HG03460 (cell line): Measurements from ENCODE around the gene LUZP2.

ENCODE experiments used
- ATAC-seq: cut with Tn5 transposase; IDR thresholded peaks from one replicate; pipeline ENCODE4 v1.9.1; 2021; ENCODE audit not compliant: unreplicated experiment

Gene LUZP2

DNA sequence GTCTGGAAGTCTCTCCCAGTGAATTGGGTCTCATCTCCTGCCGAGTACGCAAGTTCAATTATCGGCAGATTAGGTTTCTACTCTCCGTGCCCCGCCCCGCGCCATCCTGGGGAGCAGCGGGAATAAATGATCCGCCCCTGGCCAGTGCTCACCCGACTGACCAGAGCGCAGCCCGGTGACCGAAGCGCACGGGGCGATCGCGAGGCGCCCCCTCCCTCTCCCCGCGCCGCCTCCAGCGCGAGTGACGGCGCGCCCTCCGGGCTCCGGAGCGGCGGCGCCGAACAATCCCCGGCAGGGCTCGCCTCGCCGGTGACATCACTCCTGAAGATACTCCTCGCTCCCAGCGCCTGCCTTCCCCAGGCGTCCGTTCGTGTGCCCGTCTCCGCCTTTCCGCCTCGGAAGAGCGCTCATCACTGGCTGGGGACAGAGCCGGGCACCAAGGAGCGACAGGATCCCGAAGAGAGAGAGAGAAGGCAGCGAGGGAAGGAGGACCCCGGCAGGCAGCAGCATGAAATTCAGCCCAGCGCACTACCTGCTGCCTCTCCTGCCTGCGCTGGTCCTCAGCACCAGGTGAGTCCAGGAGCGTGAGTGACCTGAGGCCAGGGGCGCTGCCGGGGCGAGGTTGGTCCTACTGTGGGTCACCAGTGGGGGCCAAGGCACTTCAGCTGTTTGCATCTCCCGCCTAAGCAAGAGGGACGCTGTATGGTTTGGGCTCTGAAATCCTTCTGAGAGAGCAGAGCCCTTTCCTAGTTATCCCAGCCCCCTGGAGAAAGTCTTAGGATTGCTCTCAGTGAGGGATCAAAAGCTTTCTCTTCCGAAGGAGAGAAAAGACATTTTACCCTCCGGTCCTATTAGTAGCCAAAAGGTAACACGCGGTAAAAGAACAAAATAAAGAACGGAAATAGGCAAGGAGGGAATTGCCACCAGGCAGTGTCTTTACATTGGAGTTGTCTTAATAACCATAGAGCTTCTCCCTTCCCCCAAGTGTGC is at the start of gene LUZP2:
Gene LUZP2 (plus strand): TSS at position 318 of the 990 bp plus-strand sequence.
- no peak for ATAC-seq

- ATAC-seq: no peak
These were observed 43.6 kb upstream of the LUZP2 start for GRCh38 chr11:24453129-24453718.

DNA sequence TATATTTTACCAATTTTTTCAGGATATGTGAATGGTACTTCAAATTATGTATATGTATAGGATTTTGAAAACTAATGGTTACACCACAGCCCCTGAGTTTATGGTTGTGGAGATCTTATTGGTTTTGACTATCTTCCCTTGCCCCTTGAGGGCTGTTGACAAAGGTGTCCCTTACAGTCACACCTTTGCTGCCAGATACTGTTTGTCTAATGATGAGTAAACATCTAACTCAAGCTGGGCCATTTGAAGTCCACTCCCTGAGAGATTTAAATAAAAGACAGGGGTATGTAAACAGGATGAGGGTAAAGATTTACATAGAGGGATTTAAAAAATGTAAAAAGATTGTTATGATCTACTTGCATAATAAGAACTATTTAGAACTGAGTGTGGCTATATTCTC is 38.9 kb upstream of the LUZP2 start:
- ATAC-seq: no peak

- ATAC-seq: no peak
These were observed 26.4 kb upstream of the LUZP2 start for GRCh38 chr11:24470431-24470830.

- ATAC-seq: no peak
These were observed 25.8 kb upstream of the LUZP2 start for GRCh38 chr11:24471084-24471483.

DNA sequence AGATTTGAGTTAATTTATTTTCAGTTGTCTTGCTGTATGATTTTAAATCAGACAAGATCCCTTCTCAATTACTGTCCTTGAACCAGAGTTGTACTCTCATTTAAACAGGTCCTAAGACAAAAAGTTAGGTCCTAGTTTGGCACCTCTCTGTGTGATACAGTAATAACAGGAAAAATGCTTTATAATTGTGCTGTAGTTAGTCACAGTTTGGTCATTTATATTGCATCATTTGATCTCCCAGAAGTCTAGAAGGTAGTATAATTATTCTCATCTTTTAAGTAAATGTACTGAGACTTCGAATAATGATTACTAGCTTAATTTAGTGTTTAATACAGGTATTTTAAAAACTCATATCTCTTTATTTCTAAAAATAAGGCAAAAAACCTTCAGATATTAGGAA is 18.1 kb upstream of the LUZP2 start:
- no peak for ATAC-seq

DNA sequence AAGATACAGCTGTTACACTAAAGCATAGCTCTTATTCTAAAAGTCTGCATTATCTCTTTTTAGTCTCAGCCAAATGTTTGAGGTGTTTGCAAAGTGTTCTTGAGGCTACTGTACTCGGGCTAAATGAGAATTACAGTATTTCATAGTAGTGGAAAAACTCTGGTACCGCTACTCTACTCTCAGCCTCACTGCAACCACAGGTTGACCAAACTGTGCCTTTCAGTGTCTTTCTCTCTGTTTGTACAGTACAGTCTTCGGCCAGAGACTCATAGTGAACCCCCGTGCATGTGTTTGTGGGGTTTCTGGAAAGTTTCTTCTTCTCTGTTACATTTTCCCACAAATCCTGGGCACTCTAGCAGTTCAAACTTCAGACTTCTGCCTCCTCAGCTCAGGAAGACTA is 7.4 kb upstream of the LUZP2 start:
- ATAC-seq: no peak

DNA sequence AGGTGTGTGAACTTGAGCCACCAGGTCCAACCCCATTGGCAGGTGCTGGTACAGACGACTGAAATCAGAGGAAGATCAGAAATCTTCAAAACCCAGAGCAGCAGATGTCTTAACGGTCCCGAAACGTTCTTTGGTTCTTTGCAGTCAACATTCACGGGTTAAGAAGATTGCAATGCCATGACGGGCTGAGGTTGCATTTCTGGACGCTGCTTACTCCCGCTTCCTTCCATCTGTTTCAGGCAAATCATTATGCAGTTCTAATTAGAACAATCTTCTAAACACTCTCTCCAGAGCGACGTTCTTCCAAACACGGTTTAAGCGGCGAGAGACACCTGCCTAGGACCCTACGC is 492 bp upstream of the LUZP2 start:
- ATAC-seq: no peak

DNA sequence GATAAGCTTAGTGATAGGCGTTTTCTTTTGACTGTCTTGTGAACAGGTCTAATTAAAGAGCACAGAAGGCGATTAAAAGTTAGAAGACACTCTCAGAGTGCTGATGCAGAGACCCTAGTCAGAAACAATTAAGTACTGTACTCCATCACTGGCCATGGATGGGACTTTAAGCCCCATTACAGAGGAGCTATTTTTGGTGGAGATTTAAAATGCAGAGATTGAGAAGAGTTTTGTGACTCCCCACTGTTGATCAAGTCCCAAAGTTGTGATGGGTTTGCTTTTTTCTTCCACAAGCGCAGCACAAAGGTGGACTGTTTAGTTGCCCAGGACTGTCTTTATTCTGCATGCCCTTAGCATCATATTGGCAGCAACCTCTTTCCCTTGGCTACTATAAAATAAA is 978 bp downstream of the LUZP2 start:
- no peak for ATAC-seq

GRCh38 chr11:24502425-24502824 is 5.6 kb downstream of the LUZP2 start:
- no peak for ATAC-seq

DNA sequence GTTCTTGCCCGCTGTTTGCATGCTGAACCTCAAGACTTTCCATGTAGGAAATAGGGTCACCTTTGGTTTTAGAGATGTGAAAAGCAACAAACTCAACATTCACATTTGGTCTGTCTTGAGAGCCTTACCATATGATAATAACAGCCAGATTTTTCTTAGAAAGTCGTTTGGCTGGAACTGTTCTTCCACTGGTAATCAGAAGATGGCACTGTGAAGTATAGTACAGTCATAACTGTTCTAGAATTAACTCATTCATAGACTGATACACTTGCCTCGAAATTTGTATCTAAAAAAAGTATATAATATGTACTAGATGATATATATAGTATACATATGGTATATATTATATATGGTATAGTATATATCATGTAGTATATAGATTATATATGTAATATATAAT is 12.3 kb downstream of the LUZP2 start:
- ATAC-seq: no peak

DNA sequence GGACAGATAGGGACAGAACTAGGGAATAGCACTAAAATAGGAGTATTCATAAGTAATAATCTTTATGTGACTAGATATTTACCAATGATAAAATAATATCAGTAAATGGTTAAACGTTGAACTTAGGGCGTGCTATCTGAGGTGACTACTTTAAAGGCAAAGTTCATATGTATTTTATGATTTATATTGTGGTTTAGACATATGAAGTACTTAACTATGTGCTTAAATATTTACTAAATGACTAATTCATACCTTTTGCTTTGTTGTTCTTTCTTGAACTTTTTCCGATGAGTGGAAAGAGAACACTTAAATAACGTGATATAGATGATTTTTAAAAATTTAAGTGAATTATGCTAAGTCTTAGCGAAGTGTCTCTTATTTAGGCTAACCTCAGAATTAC is 14.7 kb downstream of the LUZP2 start:
- ATAC-seq: no peak

- ATAC-seq: no peak
These were observed 16.8 kb downstream of the LUZP2 start for GRCh38 chr11:24513479-24514218.

GRCh38 chr11:24514219-24514594 is 17.4 kb downstream of the LUZP2 start:
- no peak for ATAC-seq

DNA sequence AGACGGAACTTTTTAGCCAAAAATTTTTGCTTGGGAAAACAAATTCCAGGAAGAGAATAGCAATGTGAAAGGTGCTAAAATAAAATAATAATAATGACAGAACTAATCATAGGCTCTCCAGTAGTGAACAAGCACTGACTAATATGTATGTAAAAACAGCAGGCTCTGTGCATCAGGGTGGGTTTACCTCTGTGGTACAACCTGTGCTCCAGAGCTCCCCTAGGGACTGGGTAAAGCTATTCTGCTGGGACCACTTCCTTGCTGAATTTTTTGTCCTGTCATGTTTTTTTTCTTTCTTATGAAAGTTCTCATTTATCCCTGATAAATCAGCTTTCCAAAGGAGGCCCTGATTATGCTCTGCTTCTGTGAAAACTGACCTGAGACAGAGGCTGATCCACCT is 18.8 kb downstream of the LUZP2 start:
- ATAC-seq: no peak

DNA sequence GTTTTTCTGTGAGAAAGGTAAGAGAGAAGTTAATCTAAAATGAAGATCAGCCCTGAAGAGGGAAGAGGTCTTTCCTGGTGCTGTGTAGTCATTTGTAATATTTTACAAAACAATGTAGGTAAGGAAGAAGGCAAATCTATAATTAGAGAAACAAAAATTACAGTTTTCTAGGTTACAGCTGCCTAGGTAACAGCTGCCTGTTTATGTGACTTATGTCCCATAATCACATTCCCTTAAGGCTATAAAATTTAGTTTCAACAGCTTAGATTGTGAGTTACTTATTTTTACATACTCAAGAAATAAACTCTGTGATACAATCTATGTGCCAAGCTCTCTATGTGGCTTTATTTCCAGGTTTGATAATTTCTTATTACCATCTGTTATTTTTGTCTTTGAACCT is 19.8 kb downstream of the LUZP2 start:
- ATAC-seq: no peak

GRCh38 chr11:24521601-24522000 is 24.7 kb downstream of the LUZP2 start:
- ATAC-seq: no peak

DNA sequence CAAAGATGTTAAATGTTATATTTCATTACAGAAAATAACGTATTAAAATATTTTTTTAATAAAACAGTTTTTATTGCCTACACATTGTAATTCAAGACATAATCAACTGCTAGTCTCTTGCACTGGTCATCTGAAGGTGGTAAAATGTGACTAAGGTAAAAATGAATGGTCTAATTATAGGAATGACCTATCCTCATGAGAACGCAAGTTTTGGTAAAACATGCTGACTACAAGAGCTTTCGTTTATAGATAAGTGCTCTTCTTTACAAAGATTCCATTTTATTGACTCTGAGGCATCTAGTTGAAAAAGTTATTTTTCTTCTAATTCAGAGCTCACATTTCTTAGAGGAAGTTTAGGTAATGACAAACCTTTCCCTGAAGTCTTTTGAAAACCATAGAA is 27.3 kb downstream of the LUZP2 start:
- ATAC-seq: no peak

DNA sequence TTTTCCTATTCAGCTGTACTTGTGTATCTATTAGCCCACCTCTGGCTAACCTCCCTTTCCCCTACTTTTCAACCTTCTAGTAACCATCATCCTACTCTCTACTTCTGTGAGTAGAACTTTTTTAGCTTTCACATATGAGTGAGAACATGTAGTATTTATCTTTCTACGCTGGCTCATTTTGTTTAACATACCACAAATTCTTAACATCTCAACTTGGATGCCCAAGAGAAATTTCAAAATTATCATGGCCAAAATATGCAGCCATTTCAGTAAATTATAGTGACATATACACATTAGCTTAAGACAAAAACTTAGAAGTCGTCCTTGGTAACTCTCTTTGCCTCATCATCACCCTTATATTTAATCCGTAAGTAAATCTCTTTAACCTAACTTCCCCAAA is 34.7 kb downstream of the LUZP2 start:
- no peak for ATAC-seq

DNA sequence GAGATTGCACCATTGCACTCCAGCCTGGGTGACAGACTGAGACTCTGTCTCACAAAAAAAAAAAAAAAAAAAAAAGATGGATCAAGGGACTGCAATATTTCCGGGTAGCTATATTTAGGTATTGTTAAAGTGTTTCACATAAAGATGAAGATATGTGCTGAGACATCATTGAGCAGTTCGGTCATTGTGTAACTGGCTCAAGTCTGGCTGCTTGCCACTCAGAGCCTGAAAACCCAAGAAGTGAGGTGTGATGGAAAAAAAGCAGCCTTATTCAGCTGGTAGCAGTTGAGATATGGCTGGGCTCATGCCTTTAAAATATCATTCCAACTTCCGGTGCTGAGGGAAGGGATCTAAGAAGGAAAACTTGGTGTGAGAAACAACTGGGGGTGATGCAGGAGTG is 46.9 kb downstream of the LUZP2 start:
- ATAC-seq: no peak

DNA sequence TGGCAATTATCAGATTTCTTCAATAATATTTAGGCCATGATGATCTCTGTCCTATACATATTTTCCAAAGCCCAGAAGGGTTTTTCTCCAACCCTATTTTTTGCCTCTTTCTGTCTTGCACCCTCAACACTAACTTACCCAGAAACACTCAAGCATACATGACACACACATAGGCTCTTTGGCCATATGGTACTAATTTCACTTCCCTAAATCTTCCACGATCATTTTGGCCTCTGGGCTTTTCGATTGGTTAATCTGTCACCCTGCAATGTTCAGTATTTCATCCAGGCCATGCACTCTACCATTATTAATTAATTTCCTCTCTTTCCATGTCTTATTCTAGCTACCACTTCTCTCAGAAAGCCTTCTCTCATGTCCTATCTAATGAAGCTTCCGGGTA is 59.8 kb downstream of the LUZP2 start:
- no peak for ATAC-seq

- ATAC-seq: no peak
These were observed 62.5 kb downstream of the LUZP2 start for GRCh38 chr11:24559315-24559714.
